Activated CD8-positive, alpha-beta T cell treated with anti-CD3 and anti-CD28 coated beads for 36 hours (primary cell): ENCODE measurements around the gene NLGN1. TPM values are rescaled to one million over a fixed set of nuclear protein-coding genes. Genes with fewer than 3 reads are reported as not detected.

Experiments
- ATAC-seq: fragments of 200-7000 bp; cut with Tn5 transposase; one replicate; pipeline ENCODE4 v1.10.0; 2021; ENCODE audit warnings: mild to moderate bottlenecking, moderate library complexity
- CTCF ChIA-PET: fragments of 350-600 bp; sonication (Branson Sonifier 250); formaldehyde crosslinking; loops from one replicate; lab custom pipeline; 2021; ENCODE audit warnings: antibody characterized with exemption; lab: Charles Lee
- POLR2A ChIA-PET: fragments of 350-600 bp; sonication (Branson Sonifier 250); formaldehyde crosslinking; loops from one replicate; lab custom pipeline; 2021; ENCODE audit warnings: antibody characterized with exemption; lab: Charles Lee
- DNase-seq: peaks from one replicate; pipeline ENCODE4 v3.0.0-alpha.2; 2020
- H3K27ac Mint-ChIP-seq: one replicate; pipeline ENCODE4 v1.8.0; 2021; ENCODE audit warnings: mild to moderate bottlenecking, mixed read lengths
- H3K27me3 Mint-ChIP-seq: one replicate; pipeline ENCODE4 v1.8.0; 2021; ENCODE audit warnings: mixed read lengths
- H3K36me3 Mint-ChIP-seq: one replicate; pipeline ENCODE4 v1.8.0; 2021; ENCODE audit warnings: low read depth, mixed read lengths
- H3K4me1 Mint-ChIP-seq: one replicate; pipeline ENCODE4 v1.8.0; 2021; ENCODE audit warnings: low read depth, mixed read lengths
- H3K4me3 Mint-ChIP-seq: one replicate; pipeline ENCODE4 v1.8.0; 2021; ENCODE audit warnings: mild to moderate bottlenecking, moderate library complexity, mixed read lengths
- H3K9me3 Mint-ChIP-seq: one replicate; pipeline ENCODE4 v1.8.0; 2021; ENCODE audit warnings: mixed read lengths
- CTCF ChIP-seq: fragments of 200-600 bp; IDR thresholded peaks from one replicate; pipeline ENCODE4 v1.8.0; 2022; ENCODE audit warnings: antibody characterized with exemption, mild to moderate bottlenecking
- intact Hi-C: fragments of 100-400 bp; cut with micrococcal nuclease; formaldehyde crosslinking; loops from one replicate; pipeline ENCODE4 v1.10.0; 2022
- total RNA-seq, 2 experiments: library from RNA; stranded (reverse); gene quantifications; one replicate each; pipeline ENCODE4 v1.2.3, GENCODE V29; 2021

The NLGN1 gene
- total RNA-seq, 2 experiments from 2014 or later = not detected

- ChIA-PET CTCF (no interaction called here), POLR2A (no interaction called here)
- no peaks in the 10 kb centered on the region for H3K27me3 Mint-ChIP-seq
- H3K4me1 Mint-ChIP-seq = no peaks in the 10 kb centered on the region
- DNase-seq (no peak), ATAC-seq (no peak)
- no peaks in the 10 kb centered on the region for H3K9me3 Mint-ChIP-seq
- intact Hi-C loops = no loop called here
- no peak overlapping the region for H3K4me3 Mint-ChIP-seq
- no peak for TF ChIP-seq CTCF
- H3K36me3 Mint-ChIP-seq = no peaks in the 10 kb centered on the region
- H3K27ac Mint-ChIP-seq = no peak overlapping the region
These were observed 283.7 kb downstream of the NLGN1 start for GRCh38 chr3:173681188-173681678.

GRCh38 chr3:173685456-173685855 lies 287.9 kb downstream of the NLGN1 start:
- no peaks in the 10 kb centered on the region for H3K36me3 Mint-ChIP-seq
- ATAC-seq (no peak), DNase-seq (no peak)
- H3K4me3 Mint-ChIP-seq = no peak overlapping the region
- no peak overlapping the region for H3K27ac Mint-ChIP-seq
- H3K4me1 Mint-ChIP-seq = no peaks in the 10 kb centered on the region
- POLR2A ChIA-PET = no interaction called here
- intact Hi-C loops = no loop called here
- H3K27me3 Mint-ChIP-seq = no peaks in the 10 kb centered on the region
- TF ChIP-seq CTCF = no peak
- CTCF ChIA-PET = no interaction called here
- H3K9me3 Mint-ChIP-seq = no peaks in the 10 kb centered on the region

GRCh38 chr3:173688216-173688842 lies 290.8 kb downstream of the NLGN1 start:
- Mint-ChIP-seq H3K4me1 (no peaks in the 10 kb centered on the region), H3K36me3 (no peaks in the 10 kb centered on the region), H3K4me3 (no peak overlapping the region), H3K27me3 (no peaks in the 10 kb centered on the region), H3K9me3 (no peaks in the 10 kb centered on the region), H3K27ac (no peak overlapping the region)
- ATAC-seq (no peak), DNase-seq (no peak)
- ChIA-PET CTCF (no interaction called here), POLR2A (no interaction called here)
- intact Hi-C loops = no loop called here
- TF ChIP-seq CTCF = no peak

GRCh38 chr3:173690542-173691180 lies 293.1 kb downstream of the NLGN1 start:
- Mint-ChIP-seq H3K4me1 (no peaks in the 10 kb centered on the region), H3K9me3 (no peaks in the 10 kb centered on the region), H3K27me3 (no peaks in the 10 kb centered on the region), H3K27ac (no peak overlapping the region), H3K36me3 (no peaks in the 10 kb centered on the region), H3K4me3 (no peak overlapping the region)
- intact Hi-C loops = no loop called here
- ChIA-PET POLR2A (no interaction called here), CTCF (no interaction called here)
- ATAC-seq (no peak), DNase-seq (no peak)
- no peak for TF ChIP-seq CTCF

GRCh38 chr3:173699353-173699752 lies 301.8 kb downstream of the NLGN1 start:
- ATAC-seq = no peak
- no peak for TF ChIP-seq CTCF
- no peak overlapping the region for H3K27ac Mint-ChIP-seq
- no peaks in the 10 kb centered on the region for H3K36me3 Mint-ChIP-seq
- no peaks in the 10 kb centered on the region for H3K4me1 Mint-ChIP-seq
- DNase-seq = no peak
- H3K4me3 Mint-ChIP-seq = no peak overlapping the region
- ChIA-PET CTCF (interaction anchor here (1.2 kb wide), 1 partner anchor 13 kb away, joined by 3 read pairs; no protein-coding TSS in a partner anchor), POLR2A (no interaction called here)
- H3K27me3 Mint-ChIP-seq = no peaks in the 10 kb centered on the region
- H3K9me3 Mint-ChIP-seq = peaks cover 5% of the 10 kb centered on the region
- intact Hi-C loops = no loop called here
